Measurements from ENCODE around the gene PAK1IP1.

DNA sequence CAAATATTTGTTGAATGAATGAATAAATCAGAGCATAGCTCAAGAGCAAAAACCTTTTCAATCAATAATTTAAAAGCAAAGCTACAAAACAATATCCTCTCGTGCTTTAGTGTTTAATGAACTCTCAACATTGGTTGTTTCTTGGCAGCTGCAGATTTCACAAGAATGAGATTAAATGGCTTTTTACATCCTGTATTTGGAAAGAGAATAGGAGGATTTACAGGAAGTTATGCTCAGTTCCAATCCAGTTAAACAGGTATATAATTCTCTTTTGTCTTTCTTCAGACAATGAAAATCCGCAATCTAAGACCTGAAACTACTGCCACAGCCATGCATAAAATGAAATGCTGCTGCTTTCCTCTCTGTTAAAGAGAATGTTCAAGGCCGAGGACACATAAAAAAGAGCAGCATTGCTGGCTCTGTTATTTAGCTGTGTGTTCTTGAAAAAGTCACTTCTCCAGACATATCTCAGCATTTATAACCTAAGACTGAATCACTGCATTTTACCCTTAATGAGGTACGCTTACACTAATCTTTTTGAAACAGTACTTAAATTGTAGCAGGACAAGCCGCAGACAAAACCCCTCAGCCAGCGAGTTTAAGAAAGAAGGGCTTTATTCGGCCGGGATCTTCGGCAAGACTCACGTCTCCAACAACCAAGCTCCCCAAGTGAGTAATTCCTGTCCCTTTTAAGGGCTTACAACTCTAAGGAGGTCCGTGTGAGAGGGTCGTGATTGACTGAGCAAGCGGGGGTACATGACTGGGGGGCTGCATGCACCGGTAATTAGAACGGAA is 3.9 kb upstream of the PAK1IP1 start:
- no peak for TF ChIP-seq POLR2A (IDR thresholded peaks at IDR 0.05; ENCODE audit: low read length)
- no peak for TF ChIP-seq GATA1 (IDR thresholded peaks at IDR 0.05; ENCODE audit: low read depth, low read length)

Measured in erythroblast (primary cell).